Sigmoid colon (tissue), 7 donors: ENCODE data around the gene CALML3. TPM values are rescaled to one million over a fixed set of nuclear protein-coding genes. Genes with fewer than 3 reads are reported as not detected.

ENCODE experiments used
- DNase-seq: peaks from one replicate; pipeline ENCODE4 v3.0.0-alpha.2; 2019
- H3K27ac ChIP-seq, 4 donors: fragments of 200-600 bp; sonication (generic); one replicate each; pipeline ENCODE4 v1.5.1; 2016 to 2019; ENCODE audit warnings: mild to moderate bottlenecking in 1 of 4
- H3K27me3 ChIP-seq, 3 donors: fragments of 200-600 bp; sonication (generic); one replicate each; pipeline ENCODE4 v1.5.1; 2019; ENCODE audit warnings: mild to moderate bottlenecking in 1 of 3
- H3K36me3 ChIP-seq, 4 donors: fragments of 200-600 bp; sonication (generic); one replicate each; pipeline ENCODE4 v1.5.1; 2016 to 2019
- H3K4me1 ChIP-seq, 4 donors: fragments of 200-600 bp; sonication (generic); one replicate each; pipeline ENCODE4 v1.5.1; 2017 to 2019
- H3K4me3 ChIP-seq, 4 donors: fragments of 200-600 bp; sonication (generic); one replicate each; pipeline ENCODE4 v1.5.1; 2017 to 2019; ENCODE audit warnings: mild to moderate bottlenecking in 2 of 4, moderate library complexity in 1 of 4
- H3K9me3 ChIP-seq, 4 donors: fragments of 200-600 bp in 3 of 4; sonication (generic) in 3 of 4; one replicate each; pipeline versions ENCODE4 v1.5.1 to v1.6.1; 2013 to 2019
- CTCF ChIP-seq, 4 experiments: fragments of 450-650 bp in 3 of 4; fragments of 200-600 bp in 1 of 4; IDR thresholded peaks; one replicate each; pipeline ENCODE4 v1.5.1; 2016 to 2019; ENCODE audit warnings: antibody characterized with exemption in 4 of 4, mild to moderate bottlenecking in 3 of 4, moderate library complexity in 2 of 4
- EP300 ChIP-seq, 4 donors: sonication (generic); formaldehyde crosslinking; IDR thresholded peaks; one replicate each; pipeline ENCODE4 v1.6.1; 2017; ENCODE audit warnings: antibody characterized with exemption in 4 of 4
- POLR2A ChIP-seq, 2 donors: fragments of 450-650 bp; IDR thresholded peaks; one replicate each; pipeline ENCODE4 v1.6.1; 2016; ENCODE audit warnings: antibody characterized with exemption in 2 of 2, mild to moderate bottlenecking in 2 of 2, moderate library complexity in 2 of 2
- POLR2AphosphoS5 ChIP-seq, 4 donors: sonication (generic); formaldehyde crosslinking; IDR thresholded peaks; one replicate each; pipeline ENCODE4 v1.6.1; 2017; ENCODE audit warnings: antibody characterized with exemption in 4 of 4
- WGBS, 2 donors: extraction: QIAGEN DNeasy Blood & Tissue Kit; methylation state at CpG; one replicate each; pipeline ENCODE4 v1.1.7; 2013; 5-methylcytosine and 5-hydroxymethylcytosine counted together
- intact Hi-C: fragments of 100-400 bp; cut with DNase I; formaldehyde crosslinking; loops from one replicate; pipeline ENCODE4 v1.15.1; 2023
- polyA plus RNA-seq, 3 donors: library from polyadenylated mRNA; stranded (reverse); fragments of 200-250 nt; gene quantifications; one replicate each; pipeline ENCODE4 v1.2.3, GENCODE V29; 2013
- total RNA-seq, 4 donors: library from RNA; depleted of rRNA; stranded (reverse); fragments of >200 nt; gene quantifications; one replicate each; pipeline ENCODE4 v1.1.0, GENCODE V29; 2016
- donor health status: healthy with polysubstance abuse.
- donor health status: Bipolar disorder and iron deficiency.
- donor health status: healthy.

The CALML3 gene
- total and polyA plus RNA-seq, 7 donors = 0.15 TPM; not detected in 6

- H3K27ac ChIP-seq = peak overlapping the region in 1 of 4 donors; percentile 6
- 51 to 76% methylated on average over 10 of the region's 10 CpGs for WGBS, 2 donors
- H3K27me3 ChIP-seq = no peaks in the 10 kb centered on the region
- peak; percentile 59 for DNase-seq
- H3K4me3 ChIP-seq = no peak overlapping the region
- TF ChIP-seq POLR2AphosphoS5 (IDR thresholded peaks at IDR 0.05) = no peak
- no peak for TF ChIP-seq CTCF (IDR thresholded peaks at IDR 0.05)
- no peak for TF ChIP-seq EP300 (IDR thresholded peaks at IDR 0.05)
- TF ChIP-seq POLR2A (IDR thresholded peaks at IDR 0.05) = no peak
- no peaks in the 10 kb centered on the region for H3K9me3 ChIP-seq
- H3K4me1 ChIP-seq = peaks cover 0 to 43% (median 34%) of the 10 kb centered on the region in 4 donors
- H3K36me3 ChIP-seq = no peaks in the 10 kb centered on the region
- intact Hi-C loops = no loop called here
Observed at GRCh38 chr10:5527332-5528200, 2.8 kb downstream of the CALML3 start.

GRCh38 chr10:5528989-5529701 is 4.4 kb downstream of the CALML3 start:
- intact Hi-C loops = no loop called here
- WGBS, 2 donors = 86 to 88% methylated on average over 11 of the region's 11 CpGs
- H3K4me1 ChIP-seq = peaks cover 0 to 55% (median 40%) of the 10 kb centered on the region in 4 donors
- TF ChIP-seq POLR2AphosphoS5 (IDR thresholded peaks at IDR 0.05) (no peak), CTCF (IDR thresholded peaks at IDR 0.05) (no peak), POLR2A (IDR thresholded peaks at IDR 0.05) (no peak), EP300 (IDR thresholded peaks at IDR 0.05) (no peak)
- no peaks in the 10 kb centered on the region for H3K9me3 ChIP-seq
- H3K36me3 ChIP-seq = no peaks in the 10 kb centered on the region
- no peaks in the 10 kb centered on the region for H3K27me3 ChIP-seq
- peak overlapping the region; percentile 75 to 82 (median 79) for H3K27ac ChIP-seq
- peak; percentile 54 for DNase-seq
- no peak overlapping the region for H3K4me3 ChIP-seq

GRCh38 chr10:5529702-5530411 is 5.1 kb downstream of the CALML3 start:
- Histone ChIP-seq H3K4me1 (peaks cover 0 to 58% (median 40%) of the 10 kb centered on the region in 4 donors), H3K27ac (peak overlapping the region; percentile 75 to 82 (median 79)), H3K36me3 (no peaks in the 10 kb centered on the region), H3K4me3 (no peak overlapping the region), H3K27me3 (no peaks in the 10 kb centered on the region), H3K9me3 (no peaks in the 10 kb centered on the region)
- DNase-seq = peak; percentile 70
- intact Hi-C loops = loop anchor here (5.0 kb wide), 2 partner anchors 42 to 63 kb away; no protein-coding TSS in a partner anchor
- 84 to 90% methylated on average over 7 of the region's 7 CpGs for WGBS, 2 donors
- peak in 3 of 4 donors; percentile 14 to 59 (median 48) for TF ChIP-seq POLR2AphosphoS5 (IDR thresholded peaks at IDR 0.05)
- no peak for TF ChIP-seq EP300 (IDR thresholded peaks at IDR 0.05)

GRCh38 chr10:5530412-5530806 is 5.6 kb downstream of the CALML3 start:
- 95 to 96% methylated on average over 5 of the region's 5 CpGs for WGBS, 2 donors
- Histone ChIP-seq H3K27me3 (no peaks in the 10 kb centered on the region), H3K4me3 (no peak overlapping the region), H3K27ac (peak overlapping the region; percentile 75 to 82 (median 79)), H3K4me1 (peaks cover 0 to 63% (median 40%) of the 10 kb centered on the region in 4 donors), H3K9me3 (no peaks in the 10 kb centered on the region), H3K36me3 (no peaks in the 10 kb centered on the region)
- intact Hi-C loops = loop anchor here (5.0 kb wide), 2 partner anchors 42 to 63 kb away; no protein-coding TSS in a partner anchor
- DNase-seq = peak; percentile 32
- no peak for TF ChIP-seq POLR2A (IDR thresholded peaks at IDR 0.05)
- TF ChIP-seq EP300 (IDR thresholded peaks at IDR 0.05) = no peak
- no peak for TF ChIP-seq POLR2AphosphoS5 (IDR thresholded peaks at IDR 0.05)

- WGBS, 2 donors = 94 to 95% methylated on average over 16 of the region's 16 CpGs
- TF ChIP-seq POLR2AphosphoS5 (IDR thresholded peaks at IDR 0.05) = no peak
- no peak for TF ChIP-seq CTCF (IDR thresholded peaks at IDR 0.05)
- TF ChIP-seq POLR2A (IDR thresholded peaks at IDR 0.05) = no peak
- no peak for TF ChIP-seq EP300 (IDR thresholded peaks at IDR 0.05)
- peaks cover 0 to 63% (median 41%) of the 10 kb centered on the region in 4 donors for H3K4me1 ChIP-seq
- no peaks in the 10 kb centered on the region for H3K27me3 ChIP-seq
- H3K27ac ChIP-seq = peak overlapping the region; percentile 75 to 82 (median 79)
- DNase-seq = peak; percentile 40
- no peaks in the 10 kb centered on the region for H3K36me3 ChIP-seq
- H3K9me3 ChIP-seq = no peaks in the 10 kb centered on the region
- no peak overlapping the region for H3K4me3 ChIP-seq
- intact Hi-C loops = loop anchor here (5.0 kb wide), 2 partner anchors 41 to 64 kb away; no protein-coding TSS in a partner anchor
Observed at GRCh38 chr10:5530846-5531557, 6.2 kb downstream of the CALML3 start.
